ENCODE results near the gene RBKS.
"Not testable (repeated sequence)": the region's sequence is repeated elsewhere in the genome, so short reads cannot be mapped to it uniquely, and the experiment has no call there.

Gene RBKS

DNA sequence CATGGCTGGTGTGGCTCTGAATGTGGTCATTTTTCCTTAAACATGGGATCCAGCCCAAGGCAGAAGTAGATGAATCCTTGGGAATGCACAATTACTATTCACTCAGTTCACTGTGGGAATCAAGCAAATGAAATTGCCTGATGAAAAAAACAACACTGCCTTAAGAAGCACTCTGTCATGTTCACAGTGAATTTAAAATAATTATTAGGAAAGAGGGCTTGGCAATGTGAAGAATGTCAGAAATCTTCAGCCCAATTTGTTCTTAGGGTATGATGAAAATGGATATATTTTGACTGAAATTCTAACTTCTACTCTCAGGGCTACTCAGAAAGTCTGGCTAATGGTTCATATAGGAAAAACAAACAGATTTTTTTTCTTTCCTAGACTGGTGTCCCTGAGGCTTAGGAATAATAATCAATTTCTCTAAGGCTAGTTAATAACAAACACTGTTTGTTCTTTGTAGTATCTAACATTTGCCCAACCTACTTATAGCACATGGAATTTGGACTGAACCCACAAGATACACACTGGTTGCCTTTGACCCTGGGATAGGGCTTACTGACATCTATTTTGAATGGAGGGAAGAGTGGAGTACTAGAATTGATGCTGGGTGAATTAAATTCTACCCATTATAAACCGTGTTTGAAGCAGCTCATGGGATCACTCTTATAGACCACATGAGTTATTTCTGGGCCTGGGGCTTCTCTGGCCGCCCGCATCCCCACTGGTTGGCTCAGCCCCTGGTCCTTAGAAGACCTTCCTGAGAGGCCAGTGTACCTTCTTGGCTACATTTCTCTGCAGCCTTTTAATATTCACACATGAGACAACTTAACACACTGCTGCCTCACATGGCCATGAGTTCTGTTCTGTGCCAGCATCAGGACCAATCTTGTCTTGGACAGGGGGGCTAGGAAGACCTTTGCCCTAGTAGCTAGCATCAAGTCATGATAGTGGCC lies 127.0 kb downstream of the RBKS start:
- DNase-seq (ENCODE audit: low read depth in 2 of 2), result no peak

DNA sequence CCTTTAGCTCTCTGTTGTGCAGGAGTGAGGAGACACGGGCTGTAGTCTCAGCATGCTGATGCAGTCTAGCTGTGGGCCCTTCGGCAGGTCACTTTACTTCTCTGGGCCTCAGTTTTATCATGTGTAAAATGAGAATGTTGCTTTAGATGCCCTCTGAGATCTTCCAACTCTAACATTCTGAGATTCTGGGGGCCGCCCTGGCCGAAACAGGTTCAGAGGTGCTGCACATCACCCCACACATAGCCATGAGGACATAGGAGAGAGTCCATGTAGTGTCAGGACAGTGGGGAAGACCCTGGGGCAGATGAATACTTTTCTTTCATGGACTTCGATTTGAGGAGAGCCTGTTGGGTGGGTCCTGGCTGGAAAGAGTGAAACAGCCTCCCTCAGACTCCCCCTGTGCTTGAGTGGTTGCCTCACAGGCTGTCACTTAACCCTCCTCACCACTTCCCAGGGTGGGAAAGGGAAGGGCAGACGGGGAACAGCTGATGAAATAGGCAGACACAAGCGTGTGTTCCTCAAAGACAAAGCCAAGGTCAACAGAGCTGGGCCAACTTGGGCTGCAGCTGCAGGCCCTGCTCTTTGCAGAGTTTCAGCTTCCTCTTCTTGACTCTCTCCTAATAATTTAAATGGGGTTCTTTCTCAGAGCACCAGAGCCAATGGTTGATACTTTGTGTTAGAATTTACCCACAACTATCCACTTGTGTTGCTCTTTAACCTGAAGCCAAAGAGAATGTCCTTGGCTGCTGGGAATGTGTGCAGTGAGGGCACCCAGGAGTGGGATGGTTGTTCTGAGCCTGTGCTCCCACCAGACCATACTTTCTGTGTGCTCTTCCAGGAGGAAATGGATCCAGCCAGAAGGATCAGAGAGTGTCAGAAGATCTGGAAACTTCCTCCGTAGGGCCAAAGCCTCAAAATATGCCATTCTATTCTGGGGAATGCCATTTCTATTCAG lies 133.4 kb downstream of the RBKS start:
- DNase-seq (ENCODE audit: low read depth in 2 of 2), result no peak

DNA sequence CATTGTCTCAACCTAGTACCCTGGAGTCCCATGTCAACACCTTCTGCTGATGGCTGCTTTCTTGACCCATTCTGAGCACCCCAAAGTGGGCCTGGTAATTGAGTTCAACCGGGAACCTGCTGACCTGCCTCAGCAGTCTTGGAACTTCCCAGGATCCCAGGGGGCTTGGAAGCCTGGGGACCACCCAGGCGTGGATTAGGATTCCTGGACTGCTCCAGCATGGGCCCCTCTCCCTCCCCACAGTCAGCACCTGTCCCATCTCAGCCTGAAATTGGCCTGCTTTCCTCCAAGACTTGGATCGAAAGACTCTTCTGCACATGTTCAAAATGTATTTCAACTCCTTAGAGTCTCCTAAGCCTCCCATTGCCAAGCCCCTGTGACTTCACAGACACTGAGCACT lies 134.1 kb downstream of the RBKS start:
- DNase-seq (ENCODE audit: low read depth in 2 of 2), result no peak

- no peak for DNase-seq (ENCODE audit: low read depth in 2 of 2)
Measured at GRCh38 chr2:27754831-27755230, 135.4 kb downstream of the RBKS start.

DNA sequence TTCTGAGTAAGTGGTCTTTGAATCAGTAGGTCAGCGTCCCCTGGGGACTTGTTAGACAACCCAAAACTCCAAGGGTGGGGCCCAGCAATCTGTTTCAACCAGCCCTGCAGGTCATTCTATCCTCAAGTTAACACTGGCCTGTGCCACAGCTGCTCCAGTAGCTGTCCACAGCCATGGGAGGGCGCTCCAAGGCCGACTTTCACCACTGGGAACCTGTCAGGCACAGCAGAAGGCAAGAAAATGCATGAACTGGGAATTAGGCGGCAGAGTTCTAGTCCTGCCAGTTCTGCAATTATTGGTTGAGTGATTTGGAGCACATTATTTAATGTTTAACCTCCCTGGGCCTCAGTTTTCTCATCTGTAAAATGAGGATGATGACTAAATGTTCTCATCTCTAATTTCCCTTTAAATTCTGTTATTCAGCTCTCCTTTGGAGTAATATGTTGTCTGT lies 136.0 kb downstream of the RBKS start:
- peak; percentile 56 to 82 for DNase-seq (ENCODE audit: low read depth in 2 of 2)

GRCh38 chr2:27752551-27753237 lies 137.5 kb downstream of the RBKS start:
- no peak for DNase-seq (ENCODE audit: low read depth in 2 of 2)

DNA sequence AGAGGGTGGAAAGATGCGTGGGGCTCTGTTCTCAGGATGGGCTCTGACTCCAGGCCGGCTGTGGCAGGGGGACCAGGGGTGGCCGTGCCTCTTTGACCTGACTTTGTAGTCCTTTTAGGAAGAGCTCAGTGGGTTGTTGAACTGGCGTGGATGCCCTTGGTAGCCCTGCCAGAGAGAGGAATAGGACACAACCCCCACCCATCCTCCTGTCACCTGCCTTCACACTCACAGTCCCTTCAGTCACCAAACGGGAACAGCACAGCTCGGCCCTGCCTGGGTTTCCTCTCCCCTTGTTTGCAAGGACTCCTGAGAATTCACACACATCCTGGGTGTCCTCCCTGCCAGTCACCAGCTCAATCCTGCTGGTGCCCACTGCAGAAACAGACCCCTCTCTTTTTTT lies 138.8 kb downstream of the RBKS start:
- DNase-seq (ENCODE audit: low read depth in 2 of 2), result no peak

DNA sequence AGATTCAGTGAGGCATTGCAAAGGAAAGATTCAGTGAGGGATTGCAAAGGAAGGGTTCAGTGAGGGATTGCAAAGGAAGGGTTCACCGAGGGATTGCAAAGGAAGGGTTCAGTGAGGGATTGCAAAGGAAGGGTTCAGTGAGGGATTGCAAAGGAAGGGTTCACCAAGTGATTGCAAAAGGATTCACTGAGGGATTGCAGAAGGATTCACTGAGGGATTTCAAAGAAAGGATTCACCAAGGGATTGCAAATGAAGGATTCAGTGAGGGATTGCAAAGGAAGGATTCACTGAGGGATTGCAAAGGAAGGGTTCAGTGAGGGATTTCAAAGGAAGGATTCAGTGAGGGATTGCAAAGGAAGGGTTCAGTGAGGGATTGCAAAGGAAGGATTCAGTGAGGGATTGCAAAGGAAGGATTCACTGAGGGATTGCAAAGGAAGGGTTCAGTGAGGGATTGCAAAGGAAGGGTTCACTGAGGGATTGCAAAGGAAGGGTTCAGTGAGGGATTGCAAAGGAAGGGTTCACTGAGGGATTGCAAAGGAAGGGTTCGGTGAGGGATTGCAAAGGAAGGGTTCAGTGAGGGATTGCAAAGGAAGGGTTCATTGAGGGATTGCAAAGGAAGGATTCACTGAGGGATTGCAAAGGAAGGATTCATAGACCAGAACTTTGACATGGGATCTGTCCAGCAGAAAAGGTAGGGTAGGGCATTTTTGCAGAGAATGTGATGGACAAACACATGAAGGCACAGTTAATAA lies 141.2 kb downstream of the RBKS start:
- not testable (repeated sequence) for DNase-seq (ENCODE audit: low read depth in 2 of 2)

DNA sequence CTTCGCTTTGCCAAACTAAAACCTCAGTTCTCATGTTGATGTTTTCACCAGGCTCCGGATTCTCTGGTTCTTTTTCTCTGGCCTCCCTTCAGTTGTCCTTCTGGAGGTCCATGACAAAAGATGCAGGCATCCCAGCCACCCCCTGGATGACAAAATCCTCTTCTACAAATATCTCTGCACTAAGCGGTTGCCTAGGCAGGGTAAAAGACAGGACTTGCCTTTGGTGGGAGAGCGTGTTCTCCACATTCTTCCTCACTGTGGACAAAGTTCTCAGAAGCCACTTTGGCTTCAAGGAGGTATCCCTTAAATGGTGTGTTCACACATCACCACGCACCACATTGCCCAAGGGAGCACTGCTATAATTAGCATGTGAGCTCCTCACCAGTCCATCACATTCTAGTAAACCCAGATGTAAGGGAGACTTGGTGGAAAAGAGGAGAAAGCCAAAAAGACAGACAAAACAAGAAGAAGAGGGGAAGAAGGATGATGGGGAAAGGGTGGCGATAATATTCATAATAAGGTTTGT lies 142.3 kb downstream of the RBKS start:
- no peak for DNase-seq (ENCODE audit: low read depth in 2 of 2)

DNA sequence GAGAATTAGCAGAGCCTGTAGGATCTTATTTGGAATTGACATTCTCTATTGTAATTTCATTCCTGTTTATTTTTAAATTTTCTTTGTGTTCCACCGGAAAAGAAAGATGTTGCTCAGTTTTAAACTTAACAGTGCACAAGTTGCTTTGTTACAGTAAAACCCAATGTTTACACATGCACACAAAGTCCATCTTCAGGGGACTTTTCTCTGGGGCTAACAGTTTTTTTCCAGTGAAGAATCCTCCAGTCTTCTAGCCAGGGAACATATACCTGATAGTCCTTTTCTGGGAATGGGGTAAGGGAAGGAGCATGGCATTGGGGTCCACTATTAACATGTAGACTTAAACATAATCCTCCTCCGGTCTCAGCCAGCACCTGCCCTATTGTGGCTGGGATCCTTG lies 143.9 kb downstream of the RBKS start:
- no peak for DNase-seq (ENCODE audit: low read depth in 2 of 2)

- DNase-seq (ENCODE audit: low read depth in 2 of 2), result not testable (repeated sequence)
Measured at GRCh38 chr2:27745494-27745893, 144.7 kb downstream of the RBKS start.

GRCh38 chr2:27742571-27742970 lies 147.6 kb downstream of the RBKS start:
- no peak for DNase-seq (ENCODE audit: low read depth in 2 of 2)

- DNase-seq (ENCODE audit: low read depth in 2 of 2), result no peak
Measured at GRCh38 chr2:27741673-27742072, 148.5 kb downstream of the RBKS start.

DNA sequence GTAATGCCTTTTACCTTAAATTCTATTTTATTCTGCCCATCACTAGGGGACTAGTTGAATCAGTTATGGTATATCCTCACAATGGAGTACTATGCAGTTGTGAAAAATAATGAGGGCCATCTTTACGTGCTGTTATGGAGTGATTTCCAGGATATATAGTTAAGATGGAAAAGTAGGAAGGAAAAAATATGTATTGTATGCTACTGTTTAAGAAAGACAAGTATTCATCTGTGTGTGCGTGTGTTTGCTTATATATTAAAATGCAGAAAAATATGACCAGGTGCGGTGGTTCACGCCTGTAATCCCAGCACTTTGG lies 151.2 kb downstream of the RBKS start:
- no peak for DNase-seq (ENCODE audit: low read depth in 2 of 2)

- DNase-seq (ENCODE audit: low read depth in 2 of 2), result no peak
Measured at GRCh38 chr2:27738349-27739057, 151.7 kb downstream of the RBKS start.

DNA sequence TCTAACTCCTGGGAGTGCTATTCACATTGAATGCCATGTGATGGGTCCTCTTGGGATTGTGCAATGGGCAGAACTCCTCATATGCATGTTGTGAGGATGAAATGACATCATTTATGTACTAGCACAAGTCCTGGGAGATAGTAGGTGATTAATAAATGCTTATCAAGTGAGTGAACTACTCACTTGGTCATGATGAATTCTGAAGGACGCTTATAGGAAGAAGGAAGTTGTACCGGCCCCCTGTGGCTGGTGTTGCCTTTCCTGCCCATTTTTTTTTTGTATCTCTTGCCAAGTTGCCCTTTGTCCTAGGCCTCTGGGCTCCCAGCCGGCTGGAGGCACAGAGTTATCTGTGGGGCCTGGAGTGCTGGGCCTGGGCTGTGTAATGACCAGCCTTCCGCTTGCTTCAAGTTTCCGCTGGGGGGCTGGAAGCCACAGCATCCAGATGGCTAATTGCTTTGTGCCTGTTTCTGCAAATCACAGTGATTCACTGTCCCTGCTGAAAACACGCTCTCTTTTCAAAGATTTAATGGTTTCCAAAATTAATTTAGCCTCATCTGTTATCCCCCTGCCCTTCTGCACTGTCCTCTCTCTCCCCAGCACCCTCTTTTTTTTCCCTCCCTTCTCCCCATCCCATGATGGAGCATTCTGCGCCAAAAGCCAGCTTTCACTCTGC lies 152.4 kb downstream of the RBKS start:
- DNase-seq (ENCODE audit: low read depth in 2 of 2), result no peak

GRCh38 chr2:27736890-27737204 lies 153.3 kb downstream of the RBKS start:
- DNase-seq (ENCODE audit: low read depth in 2 of 2), result no peak

DNA sequence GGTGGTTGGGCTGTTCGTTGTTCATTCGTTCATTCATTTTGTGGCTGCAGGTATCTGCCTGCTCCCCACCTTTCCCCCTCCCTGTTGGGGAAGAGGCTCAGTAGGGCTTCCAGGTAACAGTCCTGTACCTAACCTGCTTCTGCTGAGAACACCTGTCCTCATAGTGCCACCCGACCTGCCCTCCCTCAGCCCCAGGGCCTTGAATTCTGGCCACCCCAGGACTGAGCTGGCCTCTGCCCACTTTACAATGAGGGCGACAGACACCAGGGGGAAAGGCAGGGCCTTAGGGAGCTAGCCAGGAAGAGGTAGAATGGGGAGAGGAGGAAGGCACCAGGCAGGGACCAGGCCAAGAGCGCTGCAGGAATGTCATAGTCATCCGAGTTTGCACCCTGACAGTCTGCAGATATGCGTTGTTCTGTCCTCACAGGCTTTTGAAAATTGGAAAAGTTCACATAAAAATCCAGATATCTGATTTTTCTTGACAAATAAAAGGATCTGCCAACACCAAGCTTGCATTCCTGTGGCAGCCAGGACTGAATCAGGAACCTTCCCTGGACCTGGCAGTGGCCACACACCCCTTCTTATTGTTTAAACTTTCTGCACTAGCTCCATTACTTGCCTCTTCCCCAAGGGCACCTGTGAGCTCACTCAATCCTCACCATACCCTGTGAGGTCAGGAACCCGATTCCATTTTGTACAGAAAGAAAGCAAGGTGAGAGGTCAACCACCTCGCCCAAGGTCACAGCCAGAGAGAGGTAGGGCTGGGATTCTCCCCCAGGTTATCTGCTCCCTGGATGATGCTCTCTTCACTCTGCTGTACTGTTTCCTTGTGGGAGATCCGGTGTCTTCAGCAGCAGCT lies 153.9 kb downstream of the RBKS start:
- DNase-seq (ENCODE audit: low read depth in 2 of 2), result no peak

All from stimulated activated CD4-positive, alpha-beta T cell treated with anti-CD3 and anti-CD28 coated beads, Interleukin-12 subunit alpha, Interleukin-12 subunit beta, amount 100 ng/mL, for 24 hours (primary cell).